ENCODE measurements around the gene KAZALD1.
"Not testable (repeated sequence)": the region's sequence is repeated elsewhere in the genome, so short reads cannot be mapped to it uniquely, and the experiment has no call there.

KAZALD1 gene

GRCh38 chr10:101029520-101030295, 32.1 kb upstream of the KAZALD1 start:
- no peak for DNase-seq (ENCODE audit: extremely low spot score, insufficient read length, low read depth)
- no peak for FAIRE-seq

- FAIRE-seq: no peak
- DNase-seq (ENCODE audit: extremely low spot score, insufficient read length, low read depth): no peak
These were observed 31.2 kb upstream of the KAZALD1 start for GRCh38 chr10:101030496-101031127.

GRCh38 chr10:101031128-101031795, 30.5 kb upstream of the KAZALD1 start, which contains the start of the genes PDZD7 and SFXN3:
Gene PDZD7 (minus strand): TSS chr10:101031129. CDS start chr10:101030219, 910 bp downstream.
Gene SFXN3 (plus strand): TSS chr10:101031234. CDS start chr10:101034695, 3,461 bp downstream.
- peak; percentile 54 for FAIRE-seq
- DNase-seq (ENCODE audit: extremely low spot score, insufficient read length, low read depth): peak; percentile 96

GRCh38 chr10:101031796-101032636, 29.8 kb upstream of the KAZALD1 start:
- FAIRE-seq: no peak

GRCh38 chr10:101032637-101033224, 29.1 kb upstream of the KAZALD1 start:
- no peak for FAIRE-seq

More at GRCh38 chr10:101031796-101032636, 29.8 kb upstream of the KAZALD1 start:
- no peak for DNase-seq (ENCODE audit: extremely low spot score, insufficient read length, low read depth)

GRCh38 chr10:101033276-101033675, 28.5 kb upstream of the KAZALD1 start:
- DNase-seq (ENCODE audit: extremely low spot score, insufficient read length, low read depth) (no peak), FAIRE-seq (no peak)

More at GRCh38 chr10:101032637-101033224, 29.1 kb upstream of the KAZALD1 start:
- no peak for DNase-seq (ENCODE audit: extremely low spot score, insufficient read length, low read depth)

GRCh38 chr10:101034404-101034803, 27.4 kb upstream of the KAZALD1 start:
- not testable (repeated sequence) for FAIRE-seq; DNase-seq (ENCODE audit: extremely low spot score, insufficient read length, low read depth)

- FAIRE-seq (no peak), DNase-seq (ENCODE audit: extremely low spot score, insufficient read length, low read depth) (no peak)
These were observed 26.5 kb upstream of the KAZALD1 start for GRCh38 chr10:101035314-101035713.

- no peak for FAIRE-seq
- DNase-seq (ENCODE audit: extremely low spot score, insufficient read length, low read depth): no peak
These were observed 25.7 kb upstream of the KAZALD1 start for GRCh38 chr10:101035916-101036702.

GRCh38 chr10:101036726-101037125, 25.1 kb upstream of the KAZALD1 start:
- DNase-seq (ENCODE audit: extremely low spot score, insufficient read length, low read depth) (no peak), FAIRE-seq (no peak)

GRCh38 chr10:101038484-101038883, 23.3 kb upstream of the KAZALD1 start:
- FAIRE-seq: no peak
- no peak for DNase-seq (ENCODE audit: extremely low spot score, insufficient read length, low read depth)

- DNase-seq (ENCODE audit: extremely low spot score, insufficient read length, low read depth) (no peak), FAIRE-seq (no peak)
These were observed 21.7 kb upstream of the KAZALD1 start for GRCh38 chr10:101040061-101040460.

- DNase-seq (ENCODE audit: extremely low spot score, insufficient read length, low read depth) (no peak), FAIRE-seq (no peak)
These were observed 20.9 kb upstream of the KAZALD1 start for GRCh38 chr10:101040851-101041250.

GRCh38 chr10:101041252-101041761, 20.5 kb upstream of the KAZALD1 start:
- FAIRE-seq (peak; percentile 84), DNase-seq (ENCODE audit: extremely low spot score, insufficient read length, low read depth) (peak; percentile 62)

GRCh38 chr10:101042118-101042517, 19.7 kb upstream of the KAZALD1 start:
- DNase-seq (ENCODE audit: extremely low spot score, insufficient read length, low read depth) (no peak), FAIRE-seq (no peak)

- DNase-seq (ENCODE audit: extremely low spot score, insufficient read length, low read depth) (peak; percentile 90), FAIRE-seq (peak; percentile 97)
These were observed 19.0 kb upstream of the KAZALD1 start for GRCh38 chr10:101042667-101043362.

- FAIRE-seq: no peak
These were observed 18.5 kb upstream of the KAZALD1 start for GRCh38 chr10:101043363-101043707.

GRCh38 chr10:101044117-101044516, 17.7 kb upstream of the KAZALD1 start:
- FAIRE-seq (no peak), DNase-seq (ENCODE audit: extremely low spot score, insufficient read length, low read depth) (no peak)

More at GRCh38 chr10:101043363-101043707, 18.5 kb upstream of the KAZALD1 start:
- DNase-seq (ENCODE audit: extremely low spot score, insufficient read length, low read depth): no peak
